ENCODE results near the gene DCST2.
A peak's percentile ranks its signal among the peaks of the same experiment; 100 is the strongest.
"Not testable (repeated sequence)": the region's sequence is repeated elsewhere in the genome, so short reads cannot be mapped to it uniquely, and the experiment has no call there.

The DCST2 gene

GRCh38 chr1:154986736-154987135 is 46.8 kb downstream of the DCST2 start:
- peaks cover 62% of the 10 kb centered on the region for H3K36me3 ChIP-seq (ENCODE audit: insufficient read depth, low read depth, low read length)
- not testable (repeated sequence) for H3K9ac ChIP-seq (ENCODE audit: low read depth, low read length)

GRCh38 chr1:154983776-154984466 is 49.7 kb downstream of the DCST2 start:
- Histone ChIP-seq H3K4me3 (ENCODE audit: low read length) (peak overlapping the region; percentile 91), H3K27me3 (ENCODE audit: insufficient read depth, low read length) (no peaks in the 10 kb centered on the region), H3K36me3 (ENCODE audit: insufficient read depth, low read depth, low read length) (peaks cover 54% of the 10 kb centered on the region), H3K9me3 (ENCODE audit: insufficient read depth, low read depth, low read length) (no peaks in the 10 kb centered on the region), H3K4me1 (ENCODE audit: insufficient read depth, low read length) (peaks cover 6% of the 10 kb centered on the region; the same call in 1 of the 2 replicates), H3K9ac (ENCODE audit: low read depth, low read length) (peak overlapping the region; percentile 96), H3K27ac (ENCODE audit: low read length) (peak overlapping the region; percentile 62)

More at GRCh38 chr1:154986736-154987135, 46.8 kb downstream of the DCST2 start:
- not testable (repeated sequence) for H3K4me1 ChIP-seq (ENCODE audit: insufficient read depth, low read length); H3K27me3 ChIP-seq (ENCODE audit: insufficient read depth, low read length); H3K9me3 ChIP-seq (ENCODE audit: insufficient read depth, low read depth, low read length); H3K27ac ChIP-seq (ENCODE audit: low read length); H3K4me3 ChIP-seq (ENCODE audit: low read length)

GRCh38 chr1:154982897-154983648 is 50.5 kb downstream of the DCST2 start, which contains the start of gene FLAD1:
Gene FLAD1, plus strand, starts transcription at chr1:154983344. Its CDS starts 351 bp downstream, at chr1:154983695.
- Histone ChIP-seq H3K9me3 (ENCODE audit: insufficient read depth, low read depth, low read length) (no peaks in the 10 kb centered on the region), H3K27me3 (ENCODE audit: insufficient read depth, low read length) (no peaks in the 10 kb centered on the region), H3K36me3 (ENCODE audit: insufficient read depth, low read depth, low read length) (peaks cover 53% of the 10 kb centered on the region), H3K9ac (ENCODE audit: low read depth, low read length) (peak within 1 kb of the TSS; percentile 96), H3K27ac (ENCODE audit: low read length) (peak within 1 kb of the TSS; percentile 80), H3K4me1 (ENCODE audit: insufficient read depth, low read length) (peaks cover 6% of the 10 kb centered on the region; the same call in 1 of the 2 replicates), H3K4me3 (ENCODE audit: low read length) (peak within 1 kb of the TSS; percentile 91)

DNA sequence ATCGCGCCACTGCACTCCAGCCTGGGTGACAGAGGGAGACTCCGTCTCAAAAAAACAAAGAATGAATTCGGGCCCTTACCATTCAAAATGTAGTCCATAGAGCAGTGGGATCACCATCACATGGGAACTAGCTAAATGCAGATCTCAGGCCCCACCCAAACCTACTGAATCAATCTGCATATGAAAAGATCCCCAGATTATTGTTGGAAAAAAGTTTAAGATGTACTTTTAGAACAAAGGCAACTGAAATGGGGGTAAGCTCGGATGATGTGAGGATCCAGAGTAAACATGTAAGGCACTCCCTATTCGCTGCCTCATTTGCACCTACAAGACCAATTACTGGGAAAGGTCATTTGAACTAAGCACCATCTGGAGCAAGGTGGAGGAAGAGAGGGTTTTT is 51.2 kb downstream of the DCST2 start:
- H3K27me3 ChIP-seq (ENCODE audit: insufficient read depth, low read length), result no peaks in the 10 kb centered on the region
- peaks cover 6% of the 10 kb centered on the region; the same call in 1 of the 2 replicates for H3K4me1 ChIP-seq (ENCODE audit: insufficient read depth, low read length)
- H3K36me3 ChIP-seq (ENCODE audit: insufficient read depth, low read depth, low read length), result peaks cover 53% of the 10 kb centered on the region
- no peaks in the 10 kb centered on the region for H3K9me3 ChIP-seq (ENCODE audit: insufficient read depth, low read depth, low read length)
- H3K27ac ChIP-seq (ENCODE audit: low read length), result peak overlapping the region; percentile 80
- H3K4me3 ChIP-seq (ENCODE audit: low read length), result peak overlapping the region; percentile 91
- H3K9ac ChIP-seq (ENCODE audit: low read depth, low read length), result peak overlapping the region; percentile 96

GRCh38 chr1:154978360-154978759 is 55.2 kb downstream of the DCST2 start:
- no peaks in the 10 kb centered on the region for H3K9me3 ChIP-seq (ENCODE audit: insufficient read depth, low read depth, low read length)
- no peak overlapping the region for H3K27ac ChIP-seq (ENCODE audit: low read length)
- H3K4me1 ChIP-seq (ENCODE audit: insufficient read depth, low read length), result peaks cover 11% of the 10 kb centered on the region; the same call in 1 of the 2 replicates
- H3K9ac ChIP-seq (ENCODE audit: low read depth, low read length), result no peak overlapping the region
- no peak overlapping the region for H3K4me3 ChIP-seq (ENCODE audit: low read length)
- no peaks in the 10 kb centered on the region for H3K27me3 ChIP-seq (ENCODE audit: insufficient read depth, low read length)
- H3K36me3 ChIP-seq (ENCODE audit: insufficient read depth, low read depth, low read length), result peaks cover 34% of the 10 kb centered on the region

DNA sequence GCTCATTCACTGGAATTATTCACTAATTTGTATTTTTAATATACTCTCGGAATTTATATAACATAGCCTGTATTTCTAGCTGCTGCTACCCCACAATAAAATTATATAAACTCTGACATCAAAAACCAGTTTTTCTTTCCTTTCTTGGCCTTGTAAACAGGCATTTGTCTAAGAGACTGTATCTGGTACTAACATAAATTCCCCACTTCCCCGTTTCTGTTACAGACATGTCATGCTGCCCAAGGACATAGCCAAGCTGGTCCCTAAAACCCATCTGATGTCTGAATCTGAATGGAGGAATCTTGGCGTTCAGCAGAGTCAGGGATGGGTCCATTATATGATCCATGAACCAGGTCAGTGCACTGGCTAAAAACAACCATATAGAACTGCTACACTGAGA is 55.8 kb downstream of the DCST2 start:
- not testable (repeated sequence) for H3K27ac ChIP-seq (ENCODE audit: low read length); H3K9ac ChIP-seq (ENCODE audit: low read depth, low read length); H3K4me3 ChIP-seq (ENCODE audit: low read length); H3K27me3 ChIP-seq (ENCODE audit: insufficient read depth, low read length); H3K9me3 ChIP-seq (ENCODE audit: insufficient read depth, low read depth, low read length)
- H3K36me3 ChIP-seq (ENCODE audit: insufficient read depth, low read depth, low read length), result peaks cover 34% of the 10 kb centered on the region
- peaks cover 15% of the 10 kb centered on the region; the same call in 1 of the 2 replicates for H3K4me1 ChIP-seq (ENCODE audit: insufficient read depth, low read length)

- H3K4me1 ChIP-seq (ENCODE audit: insufficient read depth, low read length), result peaks cover 21% of the 10 kb centered on the region
These were observed 58.0 kb downstream of the DCST2 start for GRCh38 chr1:154975409-154976059.

DNA sequence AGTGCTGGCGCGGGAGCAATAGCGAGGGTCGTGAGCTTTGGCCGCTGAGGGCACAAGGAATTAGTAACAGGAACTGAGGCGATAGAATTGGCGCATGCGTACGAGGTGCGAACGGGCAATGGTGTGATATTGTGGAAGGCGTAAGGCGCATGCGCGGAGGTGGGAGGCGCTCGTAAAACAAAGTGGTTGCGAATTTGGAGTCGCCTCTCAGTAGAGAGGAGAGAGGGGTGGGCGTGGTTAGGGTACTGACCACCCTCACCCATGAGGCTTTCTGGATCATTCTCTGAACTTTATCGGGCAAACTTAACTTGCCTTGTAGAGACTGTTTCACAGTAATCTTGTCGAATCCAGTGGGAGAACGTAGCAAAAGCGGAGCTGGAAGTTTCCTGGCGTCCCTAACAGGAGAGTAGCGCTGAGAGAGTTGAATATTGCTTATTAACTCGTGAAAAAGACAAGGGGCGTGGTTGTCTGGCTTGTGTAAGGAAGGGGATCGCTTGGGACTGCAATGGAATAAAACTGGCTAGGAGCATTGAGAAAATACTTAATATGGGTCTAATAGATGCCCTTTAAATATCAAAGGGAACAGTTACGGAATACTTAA is 58.7 kb downstream of the DCST2 start:
- Histone ChIP-seq H3K27me3 (ENCODE audit: insufficient read depth, low read length) (no peaks in the 10 kb centered on the region), H3K4me1 (ENCODE audit: insufficient read depth, low read length) (peaks cover 21% of the 10 kb centered on the region), H3K27ac (ENCODE audit: low read length) (peak overlapping the region; percentile 32), H3K36me3 (ENCODE audit: insufficient read depth, low read depth, low read length) (peaks cover 26% of the 10 kb centered on the region), H3K4me3 (ENCODE audit: low read length) (peak overlapping the region; percentile 93), H3K9me3 (ENCODE audit: insufficient read depth, low read depth, low read length) (no peaks in the 10 kb centered on the region), H3K9ac (ENCODE audit: low read depth, low read length) (peak overlapping the region; percentile 93)

More at GRCh38 chr1:154975409-154976059, 58.0 kb downstream of the DCST2 start:
- H3K36me3 ChIP-seq (ENCODE audit: insufficient read depth, low read depth, low read length), result peaks cover 29% of the 10 kb centered on the region
- no peaks in the 10 kb centered on the region for H3K27me3 ChIP-seq (ENCODE audit: insufficient read depth, low read length)
- H3K9me3 ChIP-seq (ENCODE audit: insufficient read depth, low read depth, low read length), result no peaks in the 10 kb centered on the region
- H3K27ac ChIP-seq (ENCODE audit: low read length), result peak overlapping the region; percentile 32
- peak overlapping the region; percentile 93 for H3K4me3 ChIP-seq (ENCODE audit: low read length)
- peak overlapping the region; percentile 93 for H3K9ac ChIP-seq (ENCODE audit: low read depth, low read length)

DNA sequence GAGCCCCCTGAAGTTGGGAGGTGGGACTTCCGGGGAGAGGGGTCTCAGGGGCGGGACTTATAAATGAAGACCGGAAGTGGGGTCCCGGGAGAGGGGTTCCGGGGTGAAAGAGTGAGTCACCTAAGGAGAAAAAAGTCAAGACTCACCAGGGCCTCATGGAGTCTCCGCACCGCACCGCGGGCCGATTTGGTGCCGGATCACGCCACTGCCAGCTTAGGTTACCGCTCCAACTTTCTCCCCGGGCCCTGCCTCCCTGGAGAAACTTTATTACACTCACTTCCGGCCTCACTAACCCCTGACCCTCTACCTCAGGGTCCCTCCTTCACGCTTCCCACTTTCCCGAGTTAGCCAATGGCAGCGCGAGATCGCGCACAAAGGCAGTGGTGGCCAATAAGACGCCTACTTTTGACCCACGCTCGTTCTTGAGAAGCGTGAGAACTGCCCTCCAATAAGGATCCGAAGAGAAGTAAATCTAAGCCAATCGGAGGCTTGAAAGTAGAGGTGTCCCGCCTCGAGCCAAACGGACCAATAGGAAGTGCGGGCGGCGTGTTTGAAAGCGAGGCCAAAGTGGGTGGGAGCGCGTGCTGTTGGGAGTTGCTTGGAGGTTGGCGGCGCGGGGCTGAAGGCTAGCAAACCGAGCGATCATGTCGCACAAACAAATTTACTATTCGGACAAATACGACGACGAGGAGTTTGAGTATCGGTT is 59.3 kb downstream of the DCST2 start, which contains the start of gene CKS1B:
TSS of gene CKS1B (plus strand) at position 580 of the 706 bp plus-strand sequence. CDS start at position 645, 65 bp downstream.
- Histone ChIP-seq H3K36me3 (ENCODE audit: insufficient read depth, low read depth, low read length) (peaks cover 19% of the 10 kb centered on the region), H3K27me3 (ENCODE audit: insufficient read depth, low read length) (no peaks in the 10 kb centered on the region), H3K27ac (ENCODE audit: low read length) (peak within 1 kb of the TSS; percentile 98), H3K9ac (ENCODE audit: low read depth, low read length) (peak within 1 kb of the TSS; percentile 93), H3K4me1 (ENCODE audit: insufficient read depth, low read length) (peaks cover 22% of the 10 kb centered on the region), H3K4me3 (ENCODE audit: low read length) (peak within 1 kb of the TSS; percentile 93), H3K9me3 (ENCODE audit: insufficient read depth, low read depth, low read length) (no peaks in the 10 kb centered on the region)

DNA sequence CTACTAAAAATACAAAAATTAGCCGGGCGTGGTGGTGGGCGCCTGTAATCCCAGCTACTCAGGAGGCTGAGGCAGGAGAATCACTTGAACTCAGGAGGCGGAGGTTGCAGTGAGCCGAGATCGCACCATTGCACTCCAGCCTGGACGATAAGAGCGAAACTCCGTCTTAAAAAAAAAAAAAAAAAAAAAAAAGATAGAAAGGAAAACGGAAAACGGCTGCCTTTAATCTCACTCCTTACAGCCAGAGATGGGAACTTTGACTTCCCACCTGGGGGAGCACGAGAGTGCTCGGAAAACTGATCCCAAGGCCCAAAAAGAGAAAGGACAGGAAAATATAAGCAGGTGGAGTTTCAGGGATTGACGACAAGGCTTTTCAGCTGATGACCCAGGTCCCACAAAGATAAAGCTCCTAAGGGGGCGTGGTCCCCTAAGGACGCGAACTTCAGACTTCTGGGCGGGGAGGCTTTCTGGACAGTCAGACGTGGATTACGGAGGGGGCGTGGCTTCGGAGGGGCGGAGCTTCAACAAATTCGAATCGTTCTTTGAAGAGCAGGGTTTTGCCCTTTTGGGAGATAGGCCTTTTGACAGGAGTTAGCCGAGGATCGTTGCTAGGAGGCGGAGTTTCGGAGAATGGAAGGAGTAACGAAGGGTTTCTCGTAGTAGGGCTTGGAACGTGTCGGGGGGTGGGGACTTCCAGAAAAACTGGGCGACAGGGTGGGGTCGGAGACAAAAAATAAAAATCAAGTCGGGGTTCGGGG is 60.1 kb downstream of the DCST2 start:
- Histone ChIP-seq H3K9me3 (ENCODE audit: insufficient read depth, low read depth, low read length) (no peaks in the 10 kb centered on the region), H3K36me3 (ENCODE audit: insufficient read depth, low read depth, low read length) (peaks cover 15% of the 10 kb centered on the region), H3K4me3 (ENCODE audit: low read length) (peak overlapping the region; percentile 93), H3K4me1 (ENCODE audit: insufficient read depth, low read length) (peaks cover 26% of the 10 kb centered on the region), H3K27ac (ENCODE audit: low read length) (peak overlapping the region; percentile 98), H3K9ac (ENCODE audit: low read depth, low read length) (peak overlapping the region; percentile 93), H3K27me3 (ENCODE audit: insufficient read depth, low read length) (no peaks in the 10 kb centered on the region)

Measured in iPS-20b (cell line).